ENCODE results near the gene RNF152. TPM values are rescaled to one million over a fixed set of nuclear protein-coding genes. Genes with fewer than 3 reads are reported as not detected.

RNF152 gene
- polyA plus RNA-seq, 1 donor from 2014 or later = 22.9 TPM

GRCh38 chr18:61829108-61829507, 63.7 kb downstream of the RNF152 start:
- no peak overlapping the region for H3K4me3 ChIP-seq (ENCODE audit: low read length)
- H3K79me2 ChIP-seq (replicated peaks; ENCODE audit: insufficient read depth, low read length) = peaks cover 3% of the 10 kb centered on the region
- H3K9me2 ChIP-seq (ENCODE audit: insufficient read depth, low read length) = no peaks in the 10 kb centered on the region
- no peaks in the 10 kb centered on the region for H4K20me1 ChIP-seq (ENCODE audit: insufficient read depth)
- H3K9me3 ChIP-seq (ENCODE audit: low read length) = no peaks in the 10 kb centered on the region
- H3K36me3 ChIP-seq (ENCODE audit: insufficient read depth, low read length) = no peaks in the 10 kb centered on the region
- H3K4me2 ChIP-seq (ENCODE audit: low read length) = no peak overlapping the region
- H2AFZ ChIP-seq (ENCODE audit: low read depth, low read length) = no peak overlapping the region
- no peak overlapping the region for H3K9ac ChIP-seq (ENCODE audit: low read length)
- H3F3A ChIP-seq (ENCODE audit: insufficient read depth, low read length, poor library complexity, severe bottlenecking) = peaks cover 4% of the 10 kb centered on the region
- no peaks in the 10 kb centered on the region for H3K27me3 ChIP-seq (ENCODE audit: insufficient read depth, low read depth, low read length)
- no peak overlapping the region for H3K27ac ChIP-seq (ENCODE audit: low read length)
- TF ChIP-seq SMC3 (conservative IDR thresholded peaks at IDR 0.05; ENCODE audit: poor library complexity) = no peak

DNA sequence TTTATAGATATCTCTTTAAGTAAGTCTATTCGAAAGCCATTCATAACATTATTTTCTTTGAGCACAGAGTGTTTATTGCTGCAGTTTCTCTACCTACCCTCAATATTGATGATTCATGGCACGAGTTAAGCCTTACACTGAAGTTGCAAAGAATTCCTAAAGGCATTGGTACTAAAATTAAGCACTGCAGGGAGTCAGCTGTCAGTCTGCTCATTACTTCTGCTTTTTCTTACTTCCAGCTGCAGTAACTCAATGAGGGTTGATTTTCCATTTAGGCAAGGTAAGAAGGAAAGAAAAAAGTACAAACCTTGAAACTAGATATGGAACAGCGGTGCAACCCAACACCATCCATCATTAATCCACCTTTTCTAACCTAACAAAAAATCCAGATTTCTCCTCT, 65.2 kb downstream of the RNF152 start:
- Histone ChIP-seq H3F3A (ENCODE audit: insufficient read depth, low read length, poor library complexity, severe bottlenecking) (peaks cover 4% of the 10 kb centered on the region), H3K9ac (ENCODE audit: low read length) (no peak overlapping the region), H2AFZ (ENCODE audit: low read depth, low read length) (no peak overlapping the region), H3K4me2 (ENCODE audit: low read length) (no peak overlapping the region), H3K9me2 (ENCODE audit: insufficient read depth, low read length) (no peaks in the 10 kb centered on the region), H4K20me1 (ENCODE audit: insufficient read depth) (no peaks in the 10 kb centered on the region), H3K27ac (ENCODE audit: low read length) (no peak overlapping the region), H3K27me3 (ENCODE audit: insufficient read depth, low read depth, low read length) (no peaks in the 10 kb centered on the region), H3K9me3 (ENCODE audit: low read length) (no peaks in the 10 kb centered on the region), H3K4me3 (ENCODE audit: low read length) (no peak overlapping the region), H3K36me3 (ENCODE audit: insufficient read depth, low read length) (peaks cover under 1% of the 10 kb centered on the region), H3K79me2 (replicated peaks; ENCODE audit: insufficient read depth, low read length) (peaks cover 3% of the 10 kb centered on the region)
- TF ChIP-seq MXI1 (conservative IDR thresholded peaks at IDR 0.05; ENCODE audit: poor library complexity, severe bottlenecking) = no peak
- TF ChIP-seq EP300 (conservative IDR thresholded peaks at IDR 0.05; ENCODE audit: poor library complexity, severe bottlenecking) = no peak
- TF ChIP-seq EZH2 (IDR thresholded peaks at IDR 0.05; ENCODE audit: borderline replicate concordance, insufficient read depth, low read length, poor library complexity, severe bottlenecking) = no peak
- no peak for TF ChIP-seq TAF1 (IDR thresholded peaks at IDR 0.05; ENCODE audit: low read depth)

DNA sequence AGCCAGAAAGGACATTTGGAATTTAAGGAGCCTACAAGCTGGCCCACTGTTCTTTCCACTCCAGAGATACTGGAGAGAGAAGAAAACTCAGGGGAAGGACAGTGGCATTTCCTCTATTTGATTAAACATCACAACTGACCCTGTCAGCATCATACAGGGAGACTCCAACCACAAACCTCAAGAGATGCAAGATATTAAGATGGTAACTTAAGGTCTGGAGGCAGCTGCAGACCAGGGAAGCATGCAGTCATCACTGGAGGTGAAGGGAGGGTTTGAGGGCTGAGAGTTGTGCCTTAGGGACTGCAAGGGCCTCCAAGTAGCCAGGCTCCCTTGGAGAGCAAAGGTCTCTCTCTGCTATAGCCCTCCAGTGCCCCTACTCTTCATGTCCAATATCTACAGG, 67.4 kb downstream of the RNF152 start:
- H2AFZ ChIP-seq (ENCODE audit: low read depth, low read length) = no peak overlapping the region
- peaks cover 4% of the 10 kb centered on the region for H3F3A ChIP-seq (ENCODE audit: insufficient read depth, low read length, poor library complexity, severe bottlenecking)
- no peaks in the 10 kb centered on the region for H3K9me3 ChIP-seq (ENCODE audit: low read length)
- no peak for TF ChIP-seq RAD21 (conservative IDR thresholded peaks at IDR 0.05)
- TF ChIP-seq MXI1 (conservative IDR thresholded peaks at IDR 0.05; ENCODE audit: poor library complexity, severe bottlenecking) = no peak
- no peak for TF ChIP-seq TAF1 (IDR thresholded peaks at IDR 0.05; ENCODE audit: low read depth)
- TF ChIP-seq, protein P1, sequence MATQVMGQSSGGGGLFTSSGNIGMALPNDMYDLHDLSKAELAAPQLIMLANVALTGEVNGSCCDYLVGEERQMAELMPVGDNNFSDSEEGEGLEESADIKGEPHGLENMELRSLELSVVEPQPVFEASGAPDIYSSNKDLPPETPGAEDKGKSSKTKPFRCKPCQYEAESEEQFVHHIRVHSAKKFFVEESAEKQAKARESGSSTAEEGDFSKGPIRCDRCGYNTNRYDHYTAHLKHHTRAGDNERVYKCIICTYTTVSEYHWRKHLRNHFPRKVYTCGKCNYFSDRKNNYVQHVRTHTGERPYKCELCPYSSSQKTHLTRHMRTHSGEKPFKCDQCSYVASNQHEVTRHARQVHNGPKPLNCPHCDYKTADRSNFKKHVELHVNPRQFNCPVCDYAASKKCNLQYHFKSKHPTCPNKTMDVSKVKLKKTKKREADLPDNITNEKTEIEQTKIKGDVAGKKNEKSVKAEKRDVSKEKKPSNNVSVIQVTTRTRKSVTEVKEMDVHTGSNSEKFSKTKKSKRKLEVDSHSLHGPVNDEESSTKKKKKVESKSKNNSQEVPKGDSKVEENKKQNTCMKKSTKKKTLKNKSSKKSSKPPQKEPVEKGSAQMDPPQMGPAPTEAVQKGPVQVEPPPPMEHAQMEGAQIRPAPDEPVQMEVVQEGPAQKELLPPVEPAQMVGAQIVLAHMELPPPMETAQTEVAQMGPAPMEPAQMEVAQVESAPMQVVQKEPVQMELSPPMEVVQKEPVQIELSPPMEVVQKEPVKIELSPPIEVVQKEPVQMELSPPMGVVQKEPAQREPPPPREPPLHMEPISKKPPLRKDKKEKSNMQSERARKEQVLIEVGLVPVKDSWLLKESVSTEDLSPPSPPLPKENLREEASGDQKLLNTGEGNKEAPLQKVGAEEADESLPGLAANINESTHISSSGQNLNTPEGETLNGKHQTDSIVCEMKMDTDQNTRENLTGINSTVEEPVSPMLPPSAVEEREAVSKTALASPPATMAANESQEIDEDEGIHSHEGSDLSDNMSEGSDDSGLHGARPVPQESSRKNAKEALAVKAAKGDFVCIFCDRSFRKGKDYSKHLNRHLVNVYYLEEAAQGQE (IDR thresholded peaks at IDR 0.05; ENCODE audit: borderline replicate concordance) = no peak
- no peak for TF ChIP-seq EZH2 (IDR thresholded peaks at IDR 0.05; ENCODE audit: borderline replicate concordance, insufficient read depth, low read length, poor library complexity, severe bottlenecking)
- TF ChIP-seq, protein P2, sequence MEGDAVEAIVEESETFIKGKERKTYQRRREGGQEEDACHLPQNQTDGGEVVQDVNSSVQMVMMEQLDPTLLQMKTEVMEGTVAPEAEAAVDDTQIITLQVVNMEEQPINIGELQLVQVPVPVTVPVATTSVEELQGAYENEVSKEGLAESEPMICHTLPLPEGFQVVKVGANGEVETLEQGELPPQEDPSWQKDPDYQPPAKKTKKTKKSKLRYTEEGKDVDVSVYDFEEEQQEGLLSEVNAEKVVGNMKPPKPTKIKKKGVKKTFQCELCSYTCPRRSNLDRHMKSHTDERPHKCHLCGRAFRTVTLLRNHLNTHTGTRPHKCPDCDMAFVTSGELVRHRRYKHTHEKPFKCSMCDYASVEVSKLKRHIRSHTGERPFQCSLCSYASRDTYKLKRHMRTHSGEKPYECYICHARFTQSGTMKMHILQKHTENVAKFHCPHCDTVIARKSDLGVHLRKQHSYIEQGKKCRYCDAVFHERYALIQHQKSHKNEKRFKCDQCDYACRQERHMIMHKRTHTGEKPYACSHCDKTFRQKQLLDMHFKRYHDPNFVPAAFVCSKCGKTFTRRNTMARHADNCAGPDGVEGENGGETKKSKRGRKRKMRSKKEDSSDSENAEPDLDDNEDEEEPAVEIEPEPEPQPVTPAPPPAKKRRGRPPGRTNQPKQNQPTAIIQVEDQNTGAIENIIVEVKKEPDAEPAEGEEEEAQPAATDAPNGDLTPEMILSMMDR (IDR thresholded peaks at IDR 0.05; ENCODE audit: poor library complexity, severe bottlenecking) = no peak
- no peak for TF ChIP-seq SMC3 (conservative IDR thresholded peaks at IDR 0.05; ENCODE audit: poor library complexity)
- no peak for TF ChIP-seq POLR2AphosphoS5 (IDR thresholded peaks at IDR 0.05)
- no peak for TF ChIP-seq EP300 (conservative IDR thresholded peaks at IDR 0.05; ENCODE audit: poor library complexity, severe bottlenecking)
- H3K79me2 ChIP-seq (replicated peaks; ENCODE audit: insufficient read depth, low read length) = no peaks in the 10 kb centered on the region
- H3K27me3 ChIP-seq (ENCODE audit: insufficient read depth, low read depth, low read length) = no peaks in the 10 kb centered on the region
- peaks cover 3% of the 10 kb centered on the region for H3K36me3 ChIP-seq (ENCODE audit: insufficient read depth, low read length)
- H3K9me2 ChIP-seq (ENCODE audit: insufficient read depth, low read length) = no peaks in the 10 kb centered on the region
- H3K27ac ChIP-seq (ENCODE audit: low read length) = peak overlapping the region; percentile 62
- H3K4me2 ChIP-seq (ENCODE audit: low read length) = no peak overlapping the region
- H3K4me3 ChIP-seq (ENCODE audit: low read length) = peak overlapping the region; percentile 44
- H4K20me1 ChIP-seq (ENCODE audit: insufficient read depth) = no peaks in the 10 kb centered on the region
- no peak overlapping the region for H3K9ac ChIP-seq (ENCODE audit: low read length)
